SK-N-SH (cell line): Measurements from ENCODE around the gene LRRC36. TPM values are rescaled to one million over a fixed set of nuclear protein-coding genes. Genes with fewer than 3 reads are reported as not detected.
A peak's percentile ranks its signal among the peaks of the same experiment; 100 is the strongest.

Source experiments
- CHD2 ChIP-seq: fragments of 150-350 bp; IDR thresholded peaks from 2 replicates; pipeline ENCODE4 v1.6.1; 2018; ENCODE audit warnings: low read length; ENCODE audit not compliant: partially characterized antibody
- EP300 ChIP-seq, 2 experiments: IDR thresholded peaks; 2 replicates each; pipeline versions ENCODE4 v1.4.0 to v1.6.1; 2012; ENCODE audit warnings: borderline replicate concordance in 1 of 2, low read depth in 1 of 2, low read length in 1 of 2
- EZH2phosphoT487 ChIP-seq: fragments of 200-600 bp; sonication (generic); IDR thresholded peaks from 2 replicates; pipeline ENCODE4 v1.6.1; 2017; ENCODE audit warnings: low read depth, mixed run types, mild to moderate bottlenecking, antibody characterized with exemption, moderate library complexity, borderline replicate concordance
- GABPA ChIP-seq: IDR thresholded peaks from 2 replicates; pipeline ENCODE4 v1.4.0; 2012; ENCODE audit warnings: low read depth, mild to moderate bottlenecking
- GATA2 ChIP-seq: sonication (generic); formaldehyde crosslinking; IDR thresholded peaks from 2 replicates; pipeline ENCODE4 v1.5.0; 2020; ENCODE audit warnings: mild to moderate bottlenecking, missing genetic modification reagents
- JUND ChIP-seq: IDR thresholded peaks from 2 replicates; pipeline ENCODE4 v1.4.0; 2012
- MXI1 ChIP-seq: IDR thresholded peaks from 2 replicates; pipeline ENCODE4 v1.6.1; 2012; ENCODE audit warnings: mild to moderate bottlenecking, low read depth, low read length, improper control_type of control experiment
- NRF1 ChIP-seq: IDR thresholded peaks from 2 replicates; pipeline ENCODE4 v1.6.1; 2012; ENCODE audit warnings: low read depth, mild to moderate bottlenecking, low read length
- RAD21 ChIP-seq: IDR thresholded peaks from 2 replicates; pipeline ENCODE4 v1.6.1; 2012; ENCODE audit warnings: mild to moderate bottlenecking, low read length
- RFX5 ChIP-seq: IDR thresholded peaks from 2 replicates; pipeline ENCODE4 v1.6.1; 2012; ENCODE audit warnings: mild to moderate bottlenecking, improper control_type of control experiment, low read length
- RXRA ChIP-seq: IDR thresholded peaks from 2 replicates; pipeline ENCODE4 v1.4.0; 2012; ENCODE audit warnings: low read depth, mild to moderate bottlenecking, borderline replicate concordance
- SIN3A ChIP-seq: IDR thresholded peaks from 2 replicates; pipeline ENCODE4 v1.6.1; 2012; ENCODE audit warnings: low read depth, mild to moderate bottlenecking, low read length, moderate library complexity, borderline replicate concordance
- TCF12 ChIP-seq: IDR thresholded peaks from 2 replicates; pipeline ENCODE4 v1.4.0; 2012
- polyA plus RNA-seq, 3 experiments: library from polyadenylated mRNA; depleted of rRNA; stranded (reverse); fragments of >200 nt; gene quantifications; 2 replicates each; pipeline ENCODE4 v1.2.3, GENCODE V29; 2012
- TF ChIP-seq, protein P1 (sequence below): IDR thresholded peaks from 2 replicates; pipeline ENCODE4 v1.6.1; 2012; ENCODE audit warnings: mild to moderate bottlenecking, low read depth, low read length, moderate library complexity
- TF ChIP-seq, protein P2 (sequence below): fragments of 200-600 bp; sonication (generic); IDR thresholded peaks from 2 replicates; pipeline ENCODE4 v1.6.1; 2017; ENCODE audit warnings: antibody characterized with exemption, mild to moderate bottlenecking, moderate library complexity
- TF ChIP-seq, protein P3 (sequence below): fragments of 150-350 bp; IDR thresholded peaks from 2 replicates; pipeline ENCODE4 v1.6.1; 2016; ENCODE audit warnings: mild to moderate bottlenecking, low read depth, low read length
- TF ChIP-seq, protein P4 (sequence below): IDR thresholded peaks from 2 replicates; pipeline ENCODE4; 2012
- TF ChIP-seq, protein P5 (sequence below): IDR thresholded peaks from 2 replicates; pipeline ENCODE4 v1.4.0; 2012; ENCODE audit warnings: low read depth

The LRRC36 gene
- polyA plus RNA-seq, 1 of the 3 experiments (the other 2 are of a cell fraction): 0.92 TPM

DNA sequence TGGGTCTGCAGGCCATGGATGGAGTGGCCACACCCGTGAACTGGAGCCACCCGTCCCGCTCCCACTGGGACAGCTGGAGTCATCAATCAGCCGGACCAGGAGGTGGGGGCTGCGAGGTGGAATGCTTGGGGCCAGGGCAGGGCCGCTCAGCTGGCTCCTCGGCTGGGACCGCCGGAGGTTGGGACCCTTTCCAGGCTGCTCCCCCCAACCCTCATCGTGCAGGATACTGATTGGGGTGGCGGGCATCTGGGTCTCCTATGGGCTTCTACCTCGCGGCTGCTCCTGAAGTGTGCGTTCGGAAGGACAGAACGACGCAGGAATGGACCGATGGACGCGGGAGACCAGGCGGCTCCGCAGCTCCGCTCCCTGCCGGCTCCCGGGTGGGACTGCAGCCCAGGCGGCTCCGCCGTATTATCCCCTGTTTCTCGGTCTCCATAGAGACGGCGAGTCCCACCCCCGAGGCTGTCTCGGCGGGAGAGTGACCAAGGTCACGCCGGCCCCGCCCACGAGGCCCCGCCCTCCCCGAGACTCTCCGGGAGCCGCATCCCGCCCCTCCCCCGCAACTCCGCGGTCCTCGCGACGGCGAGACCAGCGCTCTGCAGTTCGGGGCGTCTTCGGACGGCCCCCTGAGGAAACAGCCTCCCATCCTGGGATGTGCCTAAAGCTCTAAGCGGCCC, 66.6 kb downstream of the LRRC36 start, which contains the start of gene TPPP3 (continued):
- TF ChIP-seq RFX5 (no peak), NRF1 (0 out of 2 replicates have a peak, but pooled peaks have one; percentile 3), SIN3A (no peak), RAD21 (peak; percentile 49), EZH2phosphoT487 (no peak), MXI1 (peak; percentile 57), GABPA (no peak), EP300 (IDR thresholded peaks at IDR 0.05; ENCODE audit: borderline replicate concordance in 1 of 2, low read depth in 1 of 2, low read length in 1 of 2) (no peak), TCF12 (no peak), RXRA (no peak; the same call in 1 of the 2 replicates), JUND (no peak), GATA2 (CRISPR knock-in tag) (no peak), CHD2 (peak; percentile 54)
- TF ChIP-seq, protein P1, sequence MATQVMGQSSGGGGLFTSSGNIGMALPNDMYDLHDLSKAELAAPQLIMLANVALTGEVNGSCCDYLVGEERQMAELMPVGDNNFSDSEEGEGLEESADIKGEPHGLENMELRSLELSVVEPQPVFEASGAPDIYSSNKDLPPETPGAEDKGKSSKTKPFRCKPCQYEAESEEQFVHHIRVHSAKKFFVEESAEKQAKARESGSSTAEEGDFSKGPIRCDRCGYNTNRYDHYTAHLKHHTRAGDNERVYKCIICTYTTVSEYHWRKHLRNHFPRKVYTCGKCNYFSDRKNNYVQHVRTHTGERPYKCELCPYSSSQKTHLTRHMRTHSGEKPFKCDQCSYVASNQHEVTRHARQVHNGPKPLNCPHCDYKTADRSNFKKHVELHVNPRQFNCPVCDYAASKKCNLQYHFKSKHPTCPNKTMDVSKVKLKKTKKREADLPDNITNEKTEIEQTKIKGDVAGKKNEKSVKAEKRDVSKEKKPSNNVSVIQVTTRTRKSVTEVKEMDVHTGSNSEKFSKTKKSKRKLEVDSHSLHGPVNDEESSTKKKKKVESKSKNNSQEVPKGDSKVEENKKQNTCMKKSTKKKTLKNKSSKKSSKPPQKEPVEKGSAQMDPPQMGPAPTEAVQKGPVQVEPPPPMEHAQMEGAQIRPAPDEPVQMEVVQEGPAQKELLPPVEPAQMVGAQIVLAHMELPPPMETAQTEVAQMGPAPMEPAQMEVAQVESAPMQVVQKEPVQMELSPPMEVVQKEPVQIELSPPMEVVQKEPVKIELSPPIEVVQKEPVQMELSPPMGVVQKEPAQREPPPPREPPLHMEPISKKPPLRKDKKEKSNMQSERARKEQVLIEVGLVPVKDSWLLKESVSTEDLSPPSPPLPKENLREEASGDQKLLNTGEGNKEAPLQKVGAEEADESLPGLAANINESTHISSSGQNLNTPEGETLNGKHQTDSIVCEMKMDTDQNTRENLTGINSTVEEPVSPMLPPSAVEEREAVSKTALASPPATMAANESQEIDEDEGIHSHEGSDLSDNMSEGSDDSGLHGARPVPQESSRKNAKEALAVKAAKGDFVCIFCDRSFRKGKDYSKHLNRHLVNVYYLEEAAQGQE: peak; percentile 13; the same call in 1 of the 2 replicates
- TF ChIP-seq, protein P2, sequence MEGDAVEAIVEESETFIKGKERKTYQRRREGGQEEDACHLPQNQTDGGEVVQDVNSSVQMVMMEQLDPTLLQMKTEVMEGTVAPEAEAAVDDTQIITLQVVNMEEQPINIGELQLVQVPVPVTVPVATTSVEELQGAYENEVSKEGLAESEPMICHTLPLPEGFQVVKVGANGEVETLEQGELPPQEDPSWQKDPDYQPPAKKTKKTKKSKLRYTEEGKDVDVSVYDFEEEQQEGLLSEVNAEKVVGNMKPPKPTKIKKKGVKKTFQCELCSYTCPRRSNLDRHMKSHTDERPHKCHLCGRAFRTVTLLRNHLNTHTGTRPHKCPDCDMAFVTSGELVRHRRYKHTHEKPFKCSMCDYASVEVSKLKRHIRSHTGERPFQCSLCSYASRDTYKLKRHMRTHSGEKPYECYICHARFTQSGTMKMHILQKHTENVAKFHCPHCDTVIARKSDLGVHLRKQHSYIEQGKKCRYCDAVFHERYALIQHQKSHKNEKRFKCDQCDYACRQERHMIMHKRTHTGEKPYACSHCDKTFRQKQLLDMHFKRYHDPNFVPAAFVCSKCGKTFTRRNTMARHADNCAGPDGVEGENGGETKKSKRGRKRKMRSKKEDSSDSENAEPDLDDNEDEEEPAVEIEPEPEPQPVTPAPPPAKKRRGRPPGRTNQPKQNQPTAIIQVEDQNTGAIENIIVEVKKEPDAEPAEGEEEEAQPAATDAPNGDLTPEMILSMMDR: peak; percentile 64
- TF ChIP-seq, protein P3, sequence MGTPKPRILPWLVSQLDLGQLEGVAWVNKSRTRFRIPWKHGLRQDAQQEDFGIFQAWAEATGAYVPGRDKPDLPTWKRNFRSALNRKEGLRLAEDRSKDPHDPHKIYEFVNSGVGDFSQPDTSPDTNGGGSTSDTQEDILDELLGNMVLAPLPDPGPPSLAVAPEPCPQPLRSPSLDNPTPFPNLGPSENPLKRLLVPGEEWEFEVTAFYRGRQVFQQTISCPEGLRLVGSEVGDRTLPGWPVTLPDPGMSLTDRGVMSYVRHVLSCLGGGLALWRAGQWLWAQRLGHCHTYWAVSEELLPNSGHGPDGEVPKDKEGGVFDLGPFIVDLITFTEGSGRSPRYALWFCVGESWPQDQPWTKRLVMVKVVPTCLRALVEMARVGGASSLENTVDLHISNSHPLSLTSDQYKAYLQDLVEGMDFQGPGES: no peak
- TF ChIP-seq, protein P4, sequence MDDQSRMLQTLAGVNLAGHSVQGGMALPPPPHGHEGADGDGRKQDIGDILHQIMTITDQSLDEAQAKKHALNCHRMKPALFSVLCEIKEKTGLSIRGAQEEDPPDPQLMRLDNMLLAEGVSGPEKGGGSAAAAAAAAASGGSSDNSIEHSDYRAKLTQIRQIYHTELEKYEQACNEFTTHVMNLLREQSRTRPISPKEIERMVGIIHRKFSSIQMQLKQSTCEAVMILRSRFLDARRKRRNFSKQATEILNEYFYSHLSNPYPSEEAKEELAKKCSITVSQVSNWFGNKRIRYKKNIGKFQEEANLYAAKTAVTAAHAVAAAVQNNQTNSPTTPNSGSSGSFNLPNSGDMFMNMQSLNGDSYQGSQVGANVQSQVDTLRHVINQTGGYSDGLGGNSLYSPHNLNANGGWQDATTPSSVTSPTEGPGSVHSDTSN: 0 out of 2 replicates have a peak, but pooled peaks have one; percentile 0
- TF ChIP-seq, protein P5, sequence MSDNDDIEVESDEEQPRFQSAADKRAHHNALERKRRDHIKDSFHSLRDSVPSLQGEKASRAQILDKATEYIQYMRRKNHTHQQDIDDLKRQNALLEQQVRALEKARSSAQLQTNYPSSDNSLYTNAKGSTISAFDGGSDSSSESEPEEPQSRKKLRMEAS: no peak
